MCF 10A (cell line): ENCODE data around the gene HPDL. TPM values are rescaled to one million over a fixed set of nuclear protein-coding genes. Genes with fewer than 3 reads are reported as not detected.

Source experiments
- BruUV-seq: library from RNA; stranded (reverse); fragments of 400-500 nt; replicated peaks from 2 replicates; lab custom pipeline; 2021; lab: Mats Ljungman, UMichigan
- CTCF ChIA-PET: fragments of 300-600 bp; sonication (Branson Sonifier 250); formaldehyde crosslinking; extraction: SDS; loops from one replicate; lab custom pipeline; 2021; ENCODE audit warnings: antibody characterized with exemption, inconsistent platforms; lab: Yijun Ruan, JAX
- POLR2A ChIA-PET: fragments of 300-600, 350-650 bp; sonication (Branson Sonifier 250); formaldehyde crosslinking; extraction: SDS; loops from one replicate; lab custom pipeline; 2020; ENCODE audit warnings: antibody characterized with exemption, inconsistent platforms; lab: Yijun Ruan, JAX
- DNase-seq: peaks from one replicate; pipeline ENCODE4 v3.0.0-alpha.2; 2018; ENCODE audit not compliant: unreplicated experiment
- H3K27ac Mint-ChIP-seq: one replicate; pipeline ENCODE4 v1.8.0; 2022; ENCODE audit warnings: mild to moderate bottlenecking, low read depth, mixed read lengths; ENCODE audit not compliant: unreplicated experiment
- H3K27me3 Mint-ChIP-seq: one replicate; pipeline ENCODE4 v1.8.0; 2022; ENCODE audit warnings: mixed read lengths; ENCODE audit not compliant: insufficient read depth, unreplicated experiment
- H3K36me3 Mint-ChIP-seq: one replicate; pipeline ENCODE4 v1.8.0; 2022; ENCODE audit warnings: mild to moderate bottlenecking, moderate library complexity, mixed read lengths; ENCODE audit not compliant: insufficient read depth, unreplicated experiment
- H3K4me1 Mint-ChIP-seq: one replicate; pipeline ENCODE4 v1.8.0; 2022; ENCODE audit warnings: mixed read lengths; ENCODE audit not compliant: insufficient read depth, unreplicated experiment
- H3K4me3 Mint-ChIP-seq: one replicate; pipeline ENCODE4 v1.8.0; 2022; ENCODE audit warnings: mild to moderate bottlenecking, moderate library complexity, mixed read lengths; ENCODE audit not compliant: unreplicated experiment
- H3K9me3 Mint-ChIP-seq: one replicate; pipeline ENCODE4 v1.8.0; 2022; ENCODE audit warnings: mixed read lengths; ENCODE audit not compliant: unreplicated experiment
- intact Hi-C: fragments of 100-400 bp; cut with micrococcal nuclease; formaldehyde crosslinking; loops from 2 replicates; pipeline ENCODE4 v1.14.1; 2022
- total RNA-seq: library from RNA; stranded (reverse); gene quantifications from 2 replicates; pipeline ENCODE4 v1.2.3, GENCODE V29; 2022
- TF ChIP-seq, protein P1 (sequence below): fragments of 200-600 bp; IDR thresholded peaks from one replicate; pipeline ENCODE4 v1.8.0; 2022; ENCODE audit warnings: antibody characterized with exemption, mild to moderate bottlenecking; ENCODE audit not compliant: unreplicated experiment

Gene HPDL
- total RNA-seq, 1 experiment from 2014 or later, result 0.37 TPM

DNA sequence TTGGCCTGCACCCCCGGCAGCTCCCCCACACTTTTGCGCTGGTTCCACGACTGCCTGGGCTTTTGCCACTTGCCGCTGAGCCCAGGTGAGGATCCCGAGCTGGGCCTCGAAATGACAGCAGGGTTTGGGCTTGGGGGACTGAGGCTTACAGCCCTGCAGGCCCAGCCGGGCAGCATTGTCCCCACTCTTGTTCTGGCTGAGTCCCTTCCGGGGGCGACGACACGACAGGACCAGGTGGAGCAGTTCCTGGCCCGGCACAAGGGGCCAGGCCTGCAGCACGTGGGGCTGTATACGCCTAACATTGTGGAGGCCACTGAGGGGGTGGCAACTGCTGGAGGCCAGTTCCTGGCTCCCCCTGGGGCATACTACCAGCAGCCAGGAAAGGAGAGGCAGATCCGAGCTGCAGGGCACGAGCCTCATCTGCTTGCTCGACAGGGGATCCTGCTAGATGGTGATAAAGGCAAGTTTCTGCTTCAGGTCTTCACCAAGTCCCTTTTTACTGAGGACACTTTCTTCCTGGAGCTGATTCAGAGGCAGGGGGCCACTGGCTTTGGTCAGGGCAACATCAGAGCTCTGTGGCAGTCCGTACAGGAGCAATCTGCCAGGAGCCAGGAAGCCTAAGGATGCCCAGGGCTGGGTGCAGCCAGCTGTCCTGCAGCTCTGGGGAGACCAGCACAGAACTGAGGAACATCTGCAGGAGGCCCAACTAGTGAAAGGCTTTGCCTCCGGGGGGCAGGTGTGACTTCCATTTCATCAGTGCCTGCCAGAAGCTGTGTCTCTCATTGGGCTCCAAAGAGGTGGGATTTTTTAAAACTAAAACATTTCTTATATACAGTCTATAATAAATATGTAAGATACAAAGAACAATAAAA, 1.2 kb downstream of the HPDL start:
- Mint-ChIP-seq H3K4me3 (no peak overlapping the region), H3K27me3 (no peaks in the 10 kb centered on the region), H3K4me1 (peaks cover 7% of the 10 kb centered on the region), H3K27ac (no peak overlapping the region), H3K9me3 (no peaks in the 10 kb centered on the region), H3K36me3 (peaks cover 13% of the 10 kb centered on the region)
- TF ChIP-seq, protein P1, sequence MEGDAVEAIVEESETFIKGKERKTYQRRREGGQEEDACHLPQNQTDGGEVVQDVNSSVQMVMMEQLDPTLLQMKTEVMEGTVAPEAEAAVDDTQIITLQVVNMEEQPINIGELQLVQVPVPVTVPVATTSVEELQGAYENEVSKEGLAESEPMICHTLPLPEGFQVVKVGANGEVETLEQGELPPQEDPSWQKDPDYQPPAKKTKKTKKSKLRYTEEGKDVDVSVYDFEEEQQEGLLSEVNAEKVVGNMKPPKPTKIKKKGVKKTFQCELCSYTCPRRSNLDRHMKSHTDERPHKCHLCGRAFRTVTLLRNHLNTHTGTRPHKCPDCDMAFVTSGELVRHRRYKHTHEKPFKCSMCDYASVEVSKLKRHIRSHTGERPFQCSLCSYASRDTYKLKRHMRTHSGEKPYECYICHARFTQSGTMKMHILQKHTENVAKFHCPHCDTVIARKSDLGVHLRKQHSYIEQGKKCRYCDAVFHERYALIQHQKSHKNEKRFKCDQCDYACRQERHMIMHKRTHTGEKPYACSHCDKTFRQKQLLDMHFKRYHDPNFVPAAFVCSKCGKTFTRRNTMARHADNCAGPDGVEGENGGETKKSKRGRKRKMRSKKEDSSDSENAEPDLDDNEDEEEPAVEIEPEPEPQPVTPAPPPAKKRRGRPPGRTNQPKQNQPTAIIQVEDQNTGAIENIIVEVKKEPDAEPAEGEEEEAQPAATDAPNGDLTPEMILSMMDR, result no peak
- BruUV-seq, result no TSS peak
- intact Hi-C loops, result no loop called here
- CTCF ChIA-PET, result interaction anchor here (0.5 to 0.6 kb wide), 2 partner anchors 10 to 32 kb away, joined by 3 read pairs; no protein-coding TSS in a partner anchor
- no peak for DNase-seq
- POLR2A ChIA-PET, result interaction anchor here (2.3 kb wide), 1 partner anchor 12 kb away, joined by 13 read pairs; the partner anchor contains the start of genes MUTYH and TOE1

DNA sequence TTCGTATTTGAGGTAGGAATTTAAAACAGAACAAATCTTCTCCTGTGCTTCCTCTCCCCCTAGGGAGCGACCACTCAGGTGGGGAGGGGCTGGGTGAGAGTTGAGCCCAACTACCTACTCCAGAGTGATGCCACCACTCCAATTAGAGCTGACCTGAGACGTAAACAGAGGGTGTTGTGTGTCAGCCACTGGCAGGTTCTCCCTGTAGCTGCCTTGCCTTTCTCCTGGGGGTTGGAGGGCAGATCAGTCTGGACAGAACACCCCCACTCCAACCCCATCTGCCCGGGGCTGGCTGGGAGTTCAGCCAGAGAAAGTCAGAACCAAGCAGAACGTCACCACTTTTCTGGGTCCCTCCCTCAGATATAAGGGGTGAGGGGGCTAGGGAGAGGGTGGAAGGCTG, 2.0 kb downstream of the HPDL start:
- Mint-ChIP-seq H3K36me3 (peaks cover 17% of the 10 kb centered on the region), H3K4me1 (peaks cover 7% of the 10 kb centered on the region), H3K9me3 (no peaks in the 10 kb centered on the region), H3K27me3 (no peaks in the 10 kb centered on the region), H3K27ac (no peak overlapping the region), H3K4me3 (no peak overlapping the region)
- intact Hi-C loops, result no loop called here
- DNase-seq, result no peak
- CTCF ChIA-PET, result interaction anchor here (0.6 to 1.9 kb wide), 3 partner anchors 11 to 164 kb away, joined by 3 to 5 read pairs (median 3); no protein-coding TSS in a partner anchor
- POLR2A ChIA-PET, result interaction anchor here (1.4 to 2.3 kb wide), 2 partner anchors 11 to 20 kb away, joined by 8 to 13 read pairs; partner anchors contain the start of genes MUTYH and TOE1
- TF ChIP-seq, protein P1, result no peak
- no TSS peak for BruUV-seq

DNA sequence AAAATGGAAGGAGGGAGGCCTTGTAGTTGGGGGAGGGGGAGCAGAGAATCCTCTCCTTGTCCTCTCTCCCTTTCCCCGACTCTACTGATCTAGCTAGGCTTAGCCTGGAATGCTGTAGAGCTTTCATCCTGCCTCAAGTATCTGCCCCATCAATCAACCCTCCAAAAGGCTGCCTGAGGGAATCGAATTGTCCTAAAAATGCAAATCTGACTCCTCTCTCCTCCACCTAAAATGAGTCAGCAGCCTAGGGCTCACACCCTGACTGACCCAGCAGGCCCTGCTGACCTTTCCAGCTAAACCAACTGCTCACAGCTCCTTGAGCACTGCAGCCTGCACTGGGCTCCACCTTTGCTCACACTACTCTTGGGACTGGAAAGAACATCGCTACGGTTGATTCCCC, 2.8 kb downstream of the HPDL start:
- intact Hi-C loops, result no loop called here
- TF ChIP-seq, protein P1, result no peak
- ChIA-PET CTCF (interaction anchor here (1.6 to 1.9 kb wide), 2 partner anchors 15 to 163 kb away, joined by 3 to 5 read pairs; no protein-coding TSS in a partner anchor), POLR2A (interaction anchor here (1.0 to 2.3 kb wide), 3 partner anchors 11 to 25 kb away, joined by 4 to 13 read pairs (median 8); partner anchors contain the start of genes MUTYH and TOE1)
- no peak overlapping the region for H3K27ac Mint-ChIP-seq
- H3K9me3 Mint-ChIP-seq, result no peaks in the 10 kb centered on the region
- H3K4me1 Mint-ChIP-seq, result peaks cover 7% of the 10 kb centered on the region
- BruUV-seq, result no TSS peak
- H3K36me3 Mint-ChIP-seq, result peaks cover 17% of the 10 kb centered on the region
- no peaks in the 10 kb centered on the region for H3K27me3 Mint-ChIP-seq
- peak; percentile 66 for DNase-seq
- no peak overlapping the region for H3K4me3 Mint-ChIP-seq
